ENCODE measurements around the gene TBC1D8.

GRCh38 chr2:101116841-101117552 is 34.2 kb downstream of the TBC1D8 start:
- TF ChIP-seq CTCF (IDR thresholded peaks at IDR 0.05; ENCODE audit: low read depth, low read length, poor library complexity, severe bottlenecking) = no peak
- TF ChIP-seq EZH2phosphoT487 (IDR thresholded peaks at IDR 0.05; ENCODE audit: borderline replicate concordance, low read length) = no peak

All from DOHH2 (cell line).